ENCODE data around the gene MSL1. TPM values are rescaled to one million over a fixed set of nuclear protein-coding genes. Genes with fewer than 3 reads are reported as not detected.
A peak's percentile ranks its signal among the peaks of the same experiment; 100 is the strongest.

The MSL1 gene
- total and polyA plus RNA-seq, 2 donors (not counting 1 experiment from before 2014, with no cell fraction given), result 52.4 to 86.3 TPM

DNA sequence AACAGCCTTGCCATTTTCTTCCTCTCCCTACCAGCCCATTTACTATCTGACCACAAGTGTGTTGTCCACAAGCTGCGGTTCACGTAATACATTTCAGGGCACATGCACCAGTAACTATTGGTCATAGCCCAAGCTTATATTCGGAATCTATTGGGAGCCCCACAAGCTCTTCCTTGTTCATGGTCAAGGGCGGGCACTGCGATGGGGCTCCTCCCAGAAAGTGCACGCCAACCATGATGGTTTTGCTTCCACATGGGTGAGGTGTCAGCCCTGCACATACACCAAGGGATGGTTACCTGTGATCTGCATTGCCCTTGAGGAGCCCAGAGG is 46.9 kb upstream of the MSL1 start:
- peaks cover 28% of the 10 kb centered on the region for H3K4me1 ChIP-seq (ENCODE audit: control insufficient read depth, extremely low read depth, insufficient read depth, low read length)
- no peak overlapping the region for H2AFZ ChIP-seq (ENCODE audit: low read length)
- no peaks in the 10 kb centered on the region for H3K27me3 ChIP-seq (ENCODE audit: control insufficient read depth, insufficient read depth, low read length)

DNA sequence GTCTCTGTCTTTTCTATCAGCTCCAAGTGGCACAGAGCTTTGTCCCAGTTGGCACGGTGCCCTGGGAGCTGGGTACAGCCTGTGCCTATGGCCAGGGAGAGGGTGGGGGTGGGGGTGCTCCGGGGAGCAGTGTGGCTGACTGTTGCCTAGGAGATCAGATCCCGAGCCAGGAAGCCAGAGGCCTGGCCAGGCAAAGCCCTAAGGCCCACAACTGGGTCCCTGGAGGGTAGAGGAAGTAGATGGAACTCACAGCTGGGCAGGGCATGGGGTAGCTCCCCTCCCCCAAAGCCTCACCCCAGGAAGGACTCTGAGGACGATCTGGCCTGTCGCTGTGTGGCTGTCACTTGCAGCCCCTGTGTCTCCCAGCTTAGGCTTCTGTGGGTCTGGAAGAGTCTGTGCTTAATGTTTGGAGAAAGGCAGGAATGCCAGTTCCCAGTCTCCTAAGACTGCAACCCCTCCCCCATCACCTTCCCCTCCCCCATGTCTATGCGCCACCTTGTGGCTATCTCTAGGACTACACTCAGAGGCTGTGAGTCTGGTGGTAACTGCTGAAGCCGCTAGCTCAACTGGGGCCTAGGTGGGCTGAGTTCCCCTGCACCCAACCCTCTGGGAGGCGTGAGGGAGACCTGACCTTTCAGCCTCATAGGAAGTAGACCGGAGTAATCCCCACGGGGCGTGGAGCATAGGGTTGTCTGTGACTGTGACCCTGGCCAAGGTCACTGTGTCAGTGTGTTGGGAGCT is 46.4 kb upstream of the MSL1 start:
- TF ChIP-seq, protein P1, sequence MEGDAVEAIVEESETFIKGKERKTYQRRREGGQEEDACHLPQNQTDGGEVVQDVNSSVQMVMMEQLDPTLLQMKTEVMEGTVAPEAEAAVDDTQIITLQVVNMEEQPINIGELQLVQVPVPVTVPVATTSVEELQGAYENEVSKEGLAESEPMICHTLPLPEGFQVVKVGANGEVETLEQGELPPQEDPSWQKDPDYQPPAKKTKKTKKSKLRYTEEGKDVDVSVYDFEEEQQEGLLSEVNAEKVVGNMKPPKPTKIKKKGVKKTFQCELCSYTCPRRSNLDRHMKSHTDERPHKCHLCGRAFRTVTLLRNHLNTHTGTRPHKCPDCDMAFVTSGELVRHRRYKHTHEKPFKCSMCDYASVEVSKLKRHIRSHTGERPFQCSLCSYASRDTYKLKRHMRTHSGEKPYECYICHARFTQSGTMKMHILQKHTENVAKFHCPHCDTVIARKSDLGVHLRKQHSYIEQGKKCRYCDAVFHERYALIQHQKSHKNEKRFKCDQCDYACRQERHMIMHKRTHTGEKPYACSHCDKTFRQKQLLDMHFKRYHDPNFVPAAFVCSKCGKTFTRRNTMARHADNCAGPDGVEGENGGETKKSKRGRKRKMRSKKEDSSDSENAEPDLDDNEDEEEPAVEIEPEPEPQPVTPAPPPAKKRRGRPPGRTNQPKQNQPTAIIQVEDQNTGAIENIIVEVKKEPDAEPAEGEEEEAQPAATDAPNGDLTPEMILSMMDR (conservative IDR thresholded peaks at IDR 0.05 in 1 of 2, IDR thresholded peaks at IDR 0.05 in 1 of 2; ENCODE audit: low read depth in 1 of 2, low read length in 2 of 2), result peak; percentile 87 to 94
- TF ChIP-seq EZH2 (IDR thresholded peaks at IDR 0.05; ENCODE audit: low read length, missing control alignments), result no peak
- Histone ChIP-seq H3K4me3 (replicated peaks in 1 of 4; ENCODE audit: control extremely low read depth in 1 of 4, insufficient read depth in 1 of 4, low read depth in 3 of 4, low read length in 4 of 4) (no peak overlapping the region), H3K79me2 (ENCODE audit: control insufficient read depth, insufficient read depth, low read length) (peaks cover 4% of the 10 kb centered on the region), H3K27me3 (ENCODE audit: control insufficient read depth, insufficient read depth, low read length) (no peaks in the 10 kb centered on the region), H3K4me2 (ENCODE audit: extremely low read depth, insufficient read depth, low read length) (no peak overlapping the region), H3K36me3 (ENCODE audit: control insufficient read depth, insufficient read depth, low read length) (peaks cover 8% of the 10 kb centered on the region), H3K4me1 (ENCODE audit: control insufficient read depth, extremely low read depth, insufficient read depth, low read length) (peaks cover 27% of the 10 kb centered on the region), H3K9ac (ENCODE audit: insufficient read depth, low read length) (peak overlapping the region; percentile 27), H3K9me3 (ENCODE audit: control insufficient read depth, insufficient read depth, low read depth, low read length) (no peaks in the 10 kb centered on the region), H3K27ac (ENCODE audit: insufficient read depth, low read length) (peak overlapping the region; percentile 61), H4K20me1 (ENCODE audit: control insufficient read depth, extremely low read depth, insufficient read depth, low read length) (no peaks in the 10 kb centered on the region), H2AFZ (ENCODE audit: low read length) (no peak overlapping the region)
- DNase-seq (ENCODE audit: low read depth in 2 of 2), result peak in 1 of 2 donors; percentile 75

More for the DNA sequence above, 46.9 kb upstream of the MSL1 start:
- TF ChIP-seq EZH2 (IDR thresholded peaks at IDR 0.05; ENCODE audit: low read length, missing control alignments), result no peak
- TF ChIP-seq, protein P1 (conservative IDR thresholded peaks at IDR 0.05 in 1 of 2, IDR thresholded peaks at IDR 0.05 in 1 of 2; ENCODE audit: low read depth in 1 of 2, low read length in 2 of 2), result no peak
- DNase-seq (ENCODE audit: low read depth in 2 of 2), result peak in 1 of 2 donors; percentile 43
- Histone ChIP-seq H3K9me3 (ENCODE audit: control insufficient read depth, insufficient read depth, low read depth, low read length) (no peaks in the 10 kb centered on the region), H3K9ac (ENCODE audit: insufficient read depth, low read length) (no peak overlapping the region), H3K79me2 (ENCODE audit: control insufficient read depth, insufficient read depth, low read length) (peaks cover 4% of the 10 kb centered on the region), H3K36me3 (ENCODE audit: control insufficient read depth, insufficient read depth, low read length) (peaks cover 8% of the 10 kb centered on the region), H3K4me2 (ENCODE audit: extremely low read depth, insufficient read depth, low read length) (no peak overlapping the region), H4K20me1 (ENCODE audit: control insufficient read depth, extremely low read depth, insufficient read depth, low read length) (no peaks in the 10 kb centered on the region), H3K4me3 (replicated peaks in 1 of 4; ENCODE audit: control extremely low read depth in 1 of 4, insufficient read depth in 1 of 4, low read depth in 3 of 4, low read length in 4 of 4) (no peak overlapping the region), H3K27ac (ENCODE audit: insufficient read depth, low read length) (no peak overlapping the region)

DNA sequence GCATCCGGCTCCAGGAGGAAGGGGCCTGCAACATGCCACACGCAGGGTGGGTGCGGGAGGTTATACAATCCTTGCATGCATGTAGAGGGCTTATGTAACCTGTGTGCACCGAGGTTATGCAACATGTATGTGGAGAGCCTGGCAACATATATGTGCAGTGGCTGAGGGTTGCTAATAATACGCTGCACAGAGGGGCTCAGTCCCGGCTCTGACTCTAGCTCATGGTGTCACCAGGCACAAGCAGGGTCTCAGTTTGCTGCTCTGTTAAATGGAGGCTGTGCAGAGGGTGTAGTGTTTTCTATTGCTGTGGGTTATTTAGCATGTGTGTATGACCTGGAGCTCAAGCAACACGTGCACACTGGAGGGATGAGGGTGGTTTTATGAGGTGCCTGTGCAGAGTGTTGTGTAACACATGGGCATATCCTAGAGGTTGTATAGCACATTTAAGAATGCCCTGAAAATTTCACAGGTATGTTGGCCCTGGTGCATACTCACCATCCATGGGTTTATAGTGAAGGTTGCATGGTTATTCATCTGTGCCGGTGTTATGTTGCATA is 45.8 kb upstream of the MSL1 start:
- Histone ChIP-seq H4K20me1 (ENCODE audit: control insufficient read depth, extremely low read depth, insufficient read depth, low read length) (no peaks in the 10 kb centered on the region), H3K27ac (ENCODE audit: insufficient read depth, low read length) (no peak overlapping the region), H3K36me3 (ENCODE audit: control insufficient read depth, insufficient read depth, low read length) (peaks cover 8% of the 10 kb centered on the region), H3K4me1 (ENCODE audit: control insufficient read depth, extremely low read depth, insufficient read depth, low read length) (peaks cover 25% of the 10 kb centered on the region), H3K79me2 (ENCODE audit: control insufficient read depth, insufficient read depth, low read length) (peaks cover 4% of the 10 kb centered on the region), H3K9ac (ENCODE audit: insufficient read depth, low read length) (no peak overlapping the region), H2AFZ (ENCODE audit: low read length) (no peak overlapping the region), H3K27me3 (ENCODE audit: control insufficient read depth, insufficient read depth, low read length) (no peaks in the 10 kb centered on the region), H3K9me3 (ENCODE audit: control insufficient read depth, insufficient read depth, low read depth, low read length) (no peaks in the 10 kb centered on the region), H3K4me2 (ENCODE audit: extremely low read depth, insufficient read depth, low read length) (no peak overlapping the region), H3K4me3 (replicated peaks in 1 of 4; ENCODE audit: control extremely low read depth in 1 of 4, insufficient read depth in 1 of 4, low read depth in 3 of 4, low read length in 4 of 4) (no peak overlapping the region)
- TF ChIP-seq, protein P1 (conservative IDR thresholded peaks at IDR 0.05 in 1 of 2, IDR thresholded peaks at IDR 0.05 in 1 of 2; ENCODE audit: low read depth in 1 of 2, low read length in 2 of 2), result no peak
- no peak for TF ChIP-seq EZH2 (IDR thresholded peaks at IDR 0.05; ENCODE audit: low read length, missing control alignments)
- DNase-seq (ENCODE audit: low read depth in 2 of 2), result no peak
